IPS-20b (cell line): ENCODE results near the gene SPTB.

Experiments
- H3K27ac ChIP-seq: one replicate; pipeline ENCODE4 v1.5.1; 2013; ENCODE audit warnings: low read length
- H3K27me3 ChIP-seq: 2 replicates; pipeline ENCODE4 v1.6.1; 2013; ENCODE audit warnings: mild to moderate bottlenecking, low read length, inconsistent platforms; ENCODE audit not compliant: insufficient read depth
- H3K36me3 ChIP-seq: 2 replicates; pipeline ENCODE4 v1.6.1; 2013; ENCODE audit warnings: low read depth, mild to moderate bottlenecking, inconsistent platforms, low read length, moderate library complexity; ENCODE audit not compliant: insufficient read depth
- H3K4me1 ChIP-seq: 2 replicates; pipeline ENCODE4 v1.6.1; 2013; ENCODE audit warnings: mild to moderate bottlenecking, control low read depth, inconsistent platforms, low read length, moderate library complexity; ENCODE audit not compliant: insufficient read depth
- H3K4me3 ChIP-seq: 2 replicates; pipeline ENCODE4 v1.5.1; 2013; ENCODE audit warnings: mild to moderate bottlenecking, low read length, inconsistent platforms
- H3K9ac ChIP-seq: 2 replicates; pipeline ENCODE4 v1.6.1; 2013; ENCODE audit warnings: low read depth, mild to moderate bottlenecking, inconsistent platforms, low read length, moderate library complexity
- H3K9me3 ChIP-seq: 2 replicates; pipeline ENCODE4 v1.6.1; 2013; ENCODE audit warnings: mild to moderate bottlenecking, low read depth, low read length, inconsistent platforms; ENCODE audit not compliant: insufficient read depth

The SPTB gene

GRCh38 chr14:64700290-64700689 lies 179.4 kb downstream of the SPTB start:
- peaks cover 35% of the 10 kb centered on the region for H3K4me1 ChIP-seq
- peaks cover 22% of the 10 kb centered on the region; the same call in 1 of the 2 replicates for H3K27me3 ChIP-seq
- H3K27ac ChIP-seq, result no peak overlapping the region
- H3K36me3 ChIP-seq, result no peaks in the 10 kb centered on the region
- no peak overlapping the region for H3K9ac ChIP-seq
- no peaks in the 10 kb centered on the region for H3K9me3 ChIP-seq
- H3K4me3 ChIP-seq, result no peak overlapping the region

- Histone ChIP-seq H3K36me3 (no peaks in the 10 kb centered on the region), H3K9me3 (no peaks in the 10 kb centered on the region), H3K4me1 (peaks cover 41% of the 10 kb centered on the region), H3K9ac (peak overlapping the region; percentile 13; the same call in 1 of the 2 replicates), H3K27me3 (peaks cover 19% of the 10 kb centered on the region; the same call in 1 of the 2 replicates), H3K27ac (no peak overlapping the region), H3K4me3 (no peak overlapping the region; the same call in 1 of the 2 replicates)
These were observed 180.8 kb downstream of the SPTB start for GRCh38 chr14:64698903-64699302.

- Histone ChIP-seq H3K27ac (no peak overlapping the region), H3K36me3 (no peaks in the 10 kb centered on the region), H3K4me1 (peaks cover 29% of the 10 kb centered on the region), H3K9me3 (no peaks in the 10 kb centered on the region), H3K9ac (no peak overlapping the region), H3K4me3 (no peak overlapping the region), H3K27me3 (peaks cover 5% of the 10 kb centered on the region; the same call in 1 of the 2 replicates)
These were observed 183.3 kb downstream of the SPTB start for GRCh38 chr14:64696355-64696857.
